NOMO-1 treated with dmso at 0.1 percent for 144 hours (cell line): Measurements from ENCODE around the gene CCDC69.
A peak's percentile ranks its signal among the peaks of the same experiment; 100 is the strongest.
"Not testable (repeated sequence)": the region's sequence is repeated elsewhere in the genome, so short reads cannot be mapped to it uniquely, and the experiment has no call there.

ENCODE experiments used
- DNase-seq: peaks from one replicate; lab custom pipeline; 2025; ENCODE audit not compliant: unreplicated experiment; lab: John Stamatoyannopoulos, UW

CCDC69 gene

GRCh38 chr5:151222790-151223446 is 974 bp downstream of the CCDC69 start:
- DNase-seq: peak; percentile 32

GRCh38 chr5:151222054-151222789 is 1.7 kb downstream of the CCDC69 start:
- DNase-seq: no peak

- no peak for DNase-seq
These were observed 2.3 kb downstream of the CCDC69 start for GRCh38 chr5:151221574-151221973.

- DNase-seq: no peak
These were observed 4.1 kb downstream of the CCDC69 start for GRCh38 chr5:151219789-151220188.

- DNase-seq: no peak
These were observed 4.8 kb downstream of the CCDC69 start for GRCh38 chr5:151219138-151219537.

- DNase-seq: no peak
These were observed 5.7 kb downstream of the CCDC69 start for GRCh38 chr5:151218177-151218576.

- DNase-seq: no peak
These were observed 7.1 kb downstream of the CCDC69 start for GRCh38 chr5:151216781-151217180.

GRCh38 chr5:151215546-151215880 is 8.4 kb downstream of the CCDC69 start:
- DNase-seq: no peak

- DNase-seq: peak; percentile 64
These were observed 9.0 kb downstream of the CCDC69 start for GRCh38 chr5:151214614-151215545.

GRCh38 chr5:151213803-151214613 is 9.9 kb downstream of the CCDC69 start:
- DNase-seq: peak; percentile 98

- DNase-seq: no peak
These were observed 11.5 kb downstream of the CCDC69 start for GRCh38 chr5:151212406-151212798.

- DNase-seq: no peak
These were observed 15.4 kb downstream of the CCDC69 start for GRCh38 chr5:151208481-151208914.

- DNase-seq: no peak
These were observed 18.5 kb downstream of the CCDC69 start for GRCh38 chr5:151205411-151205810.

GRCh38 chr5:151204051-151204450 is 19.8 kb downstream of the CCDC69 start:
- no peak for DNase-seq

GRCh38 chr5:151202381-151203139 is 21.3 kb downstream of the CCDC69 start:
- no peak for DNase-seq

GRCh38 chr5:151200913-151201595 is 22.8 kb downstream of the CCDC69 start:
- no peak for DNase-seq

- DNase-seq: no peak
These were observed 24.2 kb downstream of the CCDC69 start for GRCh38 chr5:151199581-151200185.

- DNase-seq: no peak
These were observed 25.0 kb downstream of the CCDC69 start for GRCh38 chr5:151198861-151199260.

- not testable (repeated sequence) for DNase-seq
These were observed 26.6 kb downstream of the CCDC69 start for GRCh38 chr5:151197291-151197600.
